Lung (tissue), 12 donors: Measurements from ENCODE around the gene SLC25A20. TPM values are rescaled to one million over a fixed set of nuclear protein-coding genes. Genes with fewer than 3 reads are reported as not detected.
A peak's percentile ranks its signal among the peaks of the same experiment; 100 is the strongest.

Experiments used
- ATAC-seq: fragments of 200-7000 bp; cut with Tn5 transposase; one replicate; pipeline ENCODE4 v1.9.1; 2020; ENCODE audit warnings: moderate number of reproducible peaks; ENCODE audit not compliant: insufficient read depth, low FRiP score
- DNase-seq, 3 donors: peaks; one replicate each; pipeline ENCODE4 v3.0.0-alpha.2; 2013 to 2017
- H3K27ac ChIP-seq, 2 donors: one replicate each; pipeline ENCODE4 v1.5.1; 2013; ENCODE audit warnings: mild to moderate bottlenecking in 2 of 2, moderate library complexity in 2 of 2, control low read depth in 1 of 2, inconsistent platforms in 1 of 2, low read depth in 1 of 2, low read length in 1 of 2
- H3K27me3 ChIP-seq, 3 donors: one replicate each; pipeline ENCODE4 v1.5.1; 2013; ENCODE audit warnings: low read length in 2 of 3; ENCODE audit not compliant: control insufficient read depth in 3 of 3, insufficient read depth in 3 of 3
- H3K36me3 ChIP-seq, 4 donors: one replicate each; pipeline ENCODE4 v1.5.1; 2013; ENCODE audit warnings: low read length in 4 of 4, mild to moderate bottlenecking in 1 of 4, moderate library complexity in 1 of 4; ENCODE audit not compliant: control insufficient read depth in 4 of 4, insufficient read depth in 4 of 4
- H3K4me1 ChIP-seq, 5 donors: one replicate each; pipeline ENCODE4 v1.5.1; 2013; ENCODE audit warnings: low read length in 5 of 5, mild to moderate bottlenecking in 2 of 5, moderate library complexity in 1 of 5; ENCODE audit not compliant: control insufficient read depth in 5 of 5, insufficient read depth in 5 of 5
- H3K4me3 ChIP-seq: one replicate; pipeline ENCODE4 v1.5.1; 2013; ENCODE audit warnings: mild to moderate bottlenecking, control low read depth, moderate library complexity
- H3K9ac ChIP-seq, 2 donors: one replicate each; pipeline ENCODE4 v1.5.1; 2013; ENCODE audit warnings: low read length in 2 of 2, control low read depth in 1 of 2; ENCODE audit not compliant: insufficient read depth in 1 of 2
- H3K9me3 ChIP-seq, 4 donors: one replicate each; pipeline ENCODE4 v1.5.1; 2013; ENCODE audit warnings: low read length in 3 of 4, mild to moderate bottlenecking in 1 of 4, moderate library complexity in 1 of 4; ENCODE audit not compliant: control insufficient read depth in 4 of 4, insufficient read depth in 3 of 4
- WGBS, 2 donors: extraction: QIAGEN DNeasy Blood & Tissue Kit; methylation state at CpG; one replicate each; pipeline ENCODE4 v1.1.7; 2013; 5-methylcytosine and 5-hydroxymethylcytosine counted together
- polyA plus RNA-seq, 2 donors: library from polyadenylated mRNA; stranded (reverse); fragments of 200-250 nt; gene quantifications; one replicate each; pipeline ENCODE4 v1.2.1, GENCODE V29; 2013
- total RNA-seq, 2 donors: library from RNA; depleted of rRNA in 1 of 2; stranded (reverse); fragments of >200 nt in 1 of 2; gene quantifications; one replicate each; pipeline ENCODE4 v1.2.1, GENCODE V29; 2014 to 2021
- TF ChIP-seq, protein P1 (sequence below): IDR thresholded peaks from 2 replicates; pipeline ENCODE4 v1.5.1; 2012; ENCODE audit warnings: mild to moderate bottlenecking; ENCODE audit errors: control extremely low read depth, extremely low read depth
- donor health status: control.
- donor health status: control.
- donor health status: Bipolar disorder and iron deficiency.
- donor health status: healthy.
- donor health status: DM: yes; HTN: yes; CAD: no.

Gene SLC25A20
- total and polyA plus RNA-seq, 4 donors, result 8.1 to 19.3 (median 14.6) TPM

DNA sequence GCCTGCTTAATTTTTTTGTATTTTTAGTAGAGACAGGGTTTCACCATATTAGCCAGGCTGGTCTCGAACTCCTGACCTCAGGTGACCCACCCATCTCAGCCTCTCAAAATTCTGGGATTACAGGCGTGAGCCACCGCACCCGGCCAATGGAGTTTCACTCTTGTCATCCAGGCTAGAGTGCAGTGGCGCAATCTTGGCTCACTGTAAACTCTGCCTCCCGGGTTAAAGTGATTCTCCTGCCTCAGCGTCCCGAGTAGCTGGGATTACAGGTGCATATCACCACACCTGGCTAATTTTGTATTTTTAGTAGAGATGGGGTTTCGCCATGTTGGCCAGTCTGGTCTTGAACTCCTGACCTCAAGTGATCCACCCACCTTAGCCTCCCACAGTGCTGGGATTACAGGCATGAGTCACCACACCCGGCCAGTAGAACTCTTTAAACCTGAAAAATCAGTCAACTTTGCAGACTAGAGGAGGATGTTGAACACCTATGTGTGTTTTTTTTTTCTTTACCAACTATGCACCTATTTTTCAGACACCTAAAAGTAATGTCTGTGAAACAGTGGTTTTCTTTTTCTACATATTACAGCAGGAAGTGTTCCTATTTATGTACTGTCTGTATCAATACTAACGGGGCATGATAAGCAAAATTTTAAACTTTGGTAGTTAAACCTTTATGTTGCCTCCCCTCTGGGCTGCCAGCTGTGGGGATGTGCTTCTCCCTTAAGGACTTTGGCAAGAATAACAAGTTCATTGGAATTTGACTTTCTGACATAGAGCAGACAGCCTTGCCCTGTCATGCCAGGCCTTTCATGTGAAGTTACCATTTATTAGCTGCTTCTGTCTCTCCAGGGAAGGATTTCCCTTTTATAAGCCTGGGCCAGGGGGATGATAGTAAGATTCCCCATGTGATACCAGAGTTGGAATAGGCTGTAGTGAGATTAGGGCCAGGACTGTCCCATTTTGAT, 28.0 kb upstream of the SLC25A20 start:
- H3K27ac ChIP-seq, result peak overlapping the region in 1 of 2 donors; percentile 59
- TF ChIP-seq, protein P1, sequence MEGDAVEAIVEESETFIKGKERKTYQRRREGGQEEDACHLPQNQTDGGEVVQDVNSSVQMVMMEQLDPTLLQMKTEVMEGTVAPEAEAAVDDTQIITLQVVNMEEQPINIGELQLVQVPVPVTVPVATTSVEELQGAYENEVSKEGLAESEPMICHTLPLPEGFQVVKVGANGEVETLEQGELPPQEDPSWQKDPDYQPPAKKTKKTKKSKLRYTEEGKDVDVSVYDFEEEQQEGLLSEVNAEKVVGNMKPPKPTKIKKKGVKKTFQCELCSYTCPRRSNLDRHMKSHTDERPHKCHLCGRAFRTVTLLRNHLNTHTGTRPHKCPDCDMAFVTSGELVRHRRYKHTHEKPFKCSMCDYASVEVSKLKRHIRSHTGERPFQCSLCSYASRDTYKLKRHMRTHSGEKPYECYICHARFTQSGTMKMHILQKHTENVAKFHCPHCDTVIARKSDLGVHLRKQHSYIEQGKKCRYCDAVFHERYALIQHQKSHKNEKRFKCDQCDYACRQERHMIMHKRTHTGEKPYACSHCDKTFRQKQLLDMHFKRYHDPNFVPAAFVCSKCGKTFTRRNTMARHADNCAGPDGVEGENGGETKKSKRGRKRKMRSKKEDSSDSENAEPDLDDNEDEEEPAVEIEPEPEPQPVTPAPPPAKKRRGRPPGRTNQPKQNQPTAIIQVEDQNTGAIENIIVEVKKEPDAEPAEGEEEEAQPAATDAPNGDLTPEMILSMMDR, result no peak
- ATAC-seq, result no peak
- WGBS, 2 donors, result 81 to 85% methylated on average over 11 of the region's 11 CpGs
- H3K4me1 ChIP-seq, result peaks cover 0 to 20% (median 3%) of the 10 kb centered on the region in 5 donors
- peaks cover 4 to 28% (median 21%) of the 10 kb centered on the region in 4 donors for H3K36me3 ChIP-seq
- DNase-seq, result no peak
- H3K9me3 ChIP-seq, result no peaks in the 10 kb centered on the region
- no peaks in the 10 kb centered on the region for H3K27me3 ChIP-seq
- H3K9ac ChIP-seq, result no peak overlapping the region
- no peak overlapping the region for H3K4me3 ChIP-seq

DNA sequence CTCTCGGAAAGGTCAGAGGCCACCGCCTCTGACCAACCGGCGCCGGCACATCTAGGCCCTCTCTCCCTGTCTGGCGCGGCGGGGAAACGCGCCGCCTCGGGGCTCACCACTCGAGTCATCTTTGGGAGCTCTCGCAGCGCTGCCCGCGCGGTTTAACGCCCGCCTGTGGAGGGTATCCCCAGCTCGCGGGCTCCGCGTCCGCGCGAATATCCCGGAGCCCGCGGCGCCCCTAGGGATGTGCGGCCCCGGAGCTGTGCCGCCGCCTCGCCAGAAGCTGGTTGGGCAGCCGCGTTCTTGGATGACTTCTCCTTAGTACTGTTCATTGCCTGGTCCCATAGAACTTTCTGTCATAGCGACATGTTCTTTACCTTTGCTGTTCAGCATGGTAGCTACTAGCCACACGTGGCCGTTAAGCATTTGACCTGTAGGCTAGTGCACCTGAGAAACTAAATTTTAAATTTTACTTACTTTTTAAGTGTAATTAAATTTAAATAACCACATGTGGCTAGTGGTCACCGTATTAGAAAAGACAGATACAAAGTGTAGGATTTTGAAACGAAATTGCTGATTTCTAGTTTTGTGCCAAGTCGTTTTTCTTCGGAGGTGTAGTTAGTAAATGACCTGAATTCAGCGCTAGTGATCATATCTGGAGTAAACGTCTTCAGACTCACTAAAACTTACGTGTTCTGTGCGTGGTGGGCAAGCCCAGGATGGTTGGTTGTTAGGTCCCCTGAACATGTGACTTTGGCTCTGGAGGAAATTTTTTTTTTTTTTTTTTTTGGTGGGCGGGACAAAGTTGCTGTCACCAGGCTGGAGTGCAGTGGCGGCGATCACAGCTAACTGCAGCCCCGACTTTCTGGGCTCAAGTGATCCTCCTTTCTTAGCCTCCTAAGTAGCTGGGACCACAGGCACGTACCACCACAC, 20.8 kb upstream of the SLC25A20 start:
- ATAC-seq, result peak; percentile 31
- Histone ChIP-seq H3K9me3 (no peaks in the 10 kb centered on the region), H3K4me1 (peaks cover 0 to 14% (median 8%) of the 10 kb centered on the region in 5 donors), H3K27ac (peak overlapping the region; percentile 98 to 99), H3K9ac (peak overlapping the region; percentile 77 to 90), H3K27me3 (no peaks in the 10 kb centered on the region), H3K36me3 (peaks cover 4 to 10% (median 7%) of the 10 kb centered on the region in 4 donors), H3K4me3 (peak overlapping the region; percentile 97)
- 1% methylated on average over 54 of the region's 54 CpGs for WGBS, 2 donors
- TF ChIP-seq, protein P1, result no peak
- DNase-seq, result peak; percentile 53 to 66 (median 61)

DNA sequence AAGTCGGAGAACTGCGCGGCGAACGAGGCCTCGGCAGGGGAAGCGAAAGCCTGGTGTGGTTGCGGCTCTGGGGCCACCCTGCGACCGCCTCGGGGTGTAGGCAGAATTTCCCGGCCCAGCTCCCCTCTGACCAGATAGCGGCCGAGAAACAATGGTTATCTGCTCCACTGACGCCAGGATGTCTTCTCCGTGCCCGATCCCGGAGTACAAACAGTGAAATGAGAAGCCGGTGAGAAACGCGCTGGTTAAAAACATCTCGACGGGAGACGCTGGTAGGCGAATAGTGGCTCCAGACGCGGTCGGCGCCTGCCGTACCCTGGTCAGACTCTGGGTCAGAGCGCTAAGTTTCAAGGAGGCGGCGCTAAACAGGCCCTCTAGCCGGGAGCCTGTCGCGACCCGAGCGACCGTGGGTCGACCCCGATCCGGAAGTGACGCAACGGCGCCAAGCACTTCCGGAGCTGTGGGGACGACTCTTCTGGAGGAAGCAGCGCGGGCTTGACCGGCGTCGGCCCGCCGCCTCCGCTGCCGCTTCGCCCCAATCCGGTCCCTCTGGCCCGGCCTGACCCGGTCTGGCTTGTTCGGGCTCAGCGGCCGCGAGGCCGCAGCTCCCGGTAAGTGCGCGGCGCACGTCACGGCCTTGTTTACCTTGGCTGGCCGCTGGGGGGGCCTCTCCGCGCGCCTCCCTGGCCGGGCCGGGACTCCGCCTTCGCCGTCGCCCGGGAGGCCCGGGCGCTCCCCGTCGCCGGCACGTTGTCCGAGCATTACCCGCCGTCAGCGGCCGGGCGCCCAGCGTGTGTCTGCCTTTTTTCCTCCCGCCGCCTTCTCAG, 19.9 kb upstream of the SLC25A20 start, which contains the start of gene ARIH2:
TSS of gene ARIH2 (plus strand) at position 455 of the 827 bp plus-strand sequence. CDS start 8,717 bp downstream, outside the sequence.
- TF ChIP-seq, protein P1, result no peak
- peak; percentile 96 for ATAC-seq
- no peaks in the 10 kb centered on the region for H3K9me3 ChIP-seq
- H3K27me3 ChIP-seq, result no peaks in the 10 kb centered on the region
- peaks cover 0 to 14% (median 8%) of the 10 kb centered on the region in 5 donors for H3K4me1 ChIP-seq
- H3K27ac ChIP-seq, result peak within 1 kb of the TSS; percentile 98 to 99
- DNase-seq, result peak; percentile 95 to 97 (median 95)
- H3K36me3 ChIP-seq, result peaks cover 0 to 8% (median 4%) of the 10 kb centered on the region in 4 donors
- H3K4me3 ChIP-seq, result peak within 1 kb of the TSS; percentile 97
- WGBS, 2 donors, result 0% methylated on average over 94 to 97 of the region's 97 CpGs
- peak within 1 kb of the TSS; percentile 90 to 96 for H3K9ac ChIP-seq
